Mucosa of gallbladder (tissue), 1 donor: ENCODE data around the gene KYNU. TPM values are rescaled to one million over a fixed set of nuclear protein-coding genes. Genes with fewer than 3 reads are reported as not detected.
A peak's percentile ranks its signal among the peaks of the same experiment; 100 is the strongest.
"Not testable (repeated sequence)": the region's sequence is repeated elsewhere in the genome, so short reads cannot be mapped to it uniquely, and the experiment has no call there.

Source experiments
- DNase-seq: peaks from one replicate; pipeline ENCODE4 v3.0.0-alpha.2; 2020; ENCODE audit warnings: low spot score
- total RNA-seq: library from RNA; stranded (reverse); gene quantifications from one replicate; pipeline ENCODE4 v1.2.1, GENCODE V29; 2021
- donor health status: DM: no; HTN: no; CAD: no.

Gene KYNU
- total RNA-seq, 1 donor from 2014 or later = 3.3 TPM

- DNase-seq = no peak
These were observed 6.1 kb upstream of the KYNU start for GRCh38 chr2:142871396-142871795.

GRCh38 chr2:142872882-142873724, 4.4 kb upstream of the KYNU start:
- no peak for DNase-seq

- DNase-seq = no peak
These were observed 3.6 kb upstream of the KYNU start for GRCh38 chr2:142873831-142874287.

- peak; percentile 57 for DNase-seq
These were observed 3.1 kb upstream of the KYNU start for GRCh38 chr2:142874293-142874814.

- no peak for DNase-seq
These were observed 2.5 kb upstream of the KYNU start for GRCh38 chr2:142875010-142875409.

- no peak for DNase-seq
These were observed 1.8 kb upstream of the KYNU start for GRCh38 chr2:142875652-142876051.

- DNase-seq = no peak
These were observed 1.0 kb upstream of the KYNU start for GRCh38 chr2:142876423-142876822.

GRCh38 chr2:142878031-142878678, 691 bp downstream of the KYNU start:
- DNase-seq = no peak

- DNase-seq = no peak
These were observed 1.7 kb downstream of the KYNU start for GRCh38 chr2:142879151-142879550.

GRCh38 chr2:142880279-142880678, 2.8 kb downstream of the KYNU start:
- no peak for DNase-seq

- DNase-seq = no peak
These were observed 4.2 kb downstream of the KYNU start for GRCh38 chr2:142881619-142882018.

- DNase-seq = not testable (repeated sequence)
These were observed 5.0 kb downstream of the KYNU start for GRCh38 chr2:142882500-142882899.

- DNase-seq = no peak
These were observed 6.1 kb downstream of the KYNU start for GRCh38 chr2:142883526-142883925.

GRCh38 chr2:142885543-142885942, 8.1 kb downstream of the KYNU start:
- no peak for DNase-seq

GRCh38 chr2:142892715-142893114, 15.3 kb downstream of the KYNU start:
- no peak for DNase-seq

- no peak for DNase-seq
These were observed 15.8 kb downstream of the KYNU start for GRCh38 chr2:142893241-142893640.

- DNase-seq = no peak
These were observed 20.3 kb downstream of the KYNU start for GRCh38 chr2:142897807-142898206.

- not testable (repeated sequence) for DNase-seq
These were observed 22.9 kb downstream of the KYNU start for GRCh38 chr2:142900327-142900726.

- no peak for DNase-seq
These were observed 24.3 kb downstream of the KYNU start for GRCh38 chr2:142901780-142902179.

- not testable (repeated sequence) for DNase-seq
These were observed 26.3 kb downstream of the KYNU start for GRCh38 chr2:142903726-142904125.

GRCh38 chr2:142907653-142908052, 30.2 kb downstream of the KYNU start:
- DNase-seq = no peak

- DNase-seq = no peak
These were observed 37.2 kb downstream of the KYNU start for GRCh38 chr2:142914507-142915313.
